A549 (cell line): ENCODE results near the gene TP73. TPM values are rescaled to one million over a fixed set of nuclear protein-coding genes. Genes with fewer than 3 reads are reported as not detected.

Experiments used
- ATAC-seq, 2 experiments: fragments of 200-7000 bp in 1 of 2; fragments of >200 bp in 1 of 2; cut with Nextera tagmentation in 1 of 2; cut with Tn5 transposase in 1 of 2; 3 replicates each; pipeline versions ENCODE4 v1.8.0 to v1.9.1; 2018 to 2020; ENCODE audit warnings: mild to moderate bottlenecking in 1 of 2, moderate library complexity in 1 of 2
- CTCF ChIA-PET: fragments of 300-600 bp; sonication (Branson Sonifier 250); formaldehyde crosslinking; extraction: SDS; loops from one replicate; lab custom pipeline; 2021; ENCODE audit warnings: antibody characterized with exemption, inconsistent platforms; lab: Yijun Ruan, JAX
- POLR2A ChIA-PET: fragments of 350-600 bp; formaldehyde crosslinking; extraction: SDS; loops from one replicate; lab custom pipeline; 2021; ENCODE audit warnings: antibody characterized with exemption, inconsistent platforms; lab: Yijun Ruan, JAX
- DNase-seq, 2 experiments: peaks; one replicate each; pipeline versions ENCODE4 v3.0.0 to v3.0.0-alpha.2; 2011 to 2016; ENCODE audit warnings: low read depth in 1 of 2, low spot score in 1 of 2
- FAIRE-seq: peaks from 2 replicates; lab custom pipeline; 2011; peaks lifted over from hg19 to GRCh38; lab: Jason Lieb, UNC
- H3K27ac ChIP-seq, 2 experiments: fragments of >200 bp; sonication (Bioruptor Twin); formaldehyde crosslinking; 3 replicates each; pipeline ENCODE4 v1.5.1; 2016 to 2017
- H3K4me1 ChIP-seq: fragments of >200 bp; sonication (Bioruptor Twin); formaldehyde crosslinking; 3 replicates; pipeline ENCODE4 v1.6.1; 2016
- H3K4me2 ChIP-seq: fragments of >200 bp; sonication (Bioruptor Twin); formaldehyde crosslinking; 3 replicates; pipeline ENCODE4 v1.6.1; 2016
- H3K4me3 ChIP-seq: fragments of >200 bp; sonication (Bioruptor Twin); formaldehyde crosslinking; 3 replicates; pipeline ENCODE4 v1.5.1; 2016
- H3K9me3 ChIP-seq: fragments of >200 bp; sonication (Bioruptor Twin); formaldehyde crosslinking; 3 replicates; pipeline ENCODE4 v1.6.1; 2016
- BHLHE40 ChIP-seq: IDR thresholded peaks from 2 replicates; pipeline ENCODE4 v1.6.1; 2012; ENCODE audit warnings: low read depth, low read length, inconsistent platforms
- CBX8 ChIP-seq: fragments of 200-600 bp; sonication (generic); IDR thresholded peaks from 2 replicates; pipeline ENCODE4 v1.6.1; 2016
- CHD4 ChIP-seq: fragments of 200-600 bp; sonication (generic); IDR thresholded peaks from 2 replicates; pipeline ENCODE4 v1.6.1; 2016; ENCODE audit warnings: antibody characterized with exemption, mild to moderate bottlenecking, borderline replicate concordance
- EHMT2 ChIP-seq: fragments of 200-600 bp; sonication (generic); IDR thresholded peaks from 2 replicates; pipeline ENCODE4 v1.6.1; 2016; ENCODE audit warnings: antibody characterized with exemption, low read depth, mild to moderate bottlenecking, moderate library complexity
- ESRRA ChIP-seq: fragments of 150-350 bp; IDR thresholded peaks from 2 replicates; pipeline ENCODE4 v1.6.1; 2014; ENCODE audit warnings: mild to moderate bottlenecking, low read length, borderline replicate concordance
- GATA3 ChIP-seq: IDR thresholded peaks from 2 replicates; pipeline ENCODE4 v1.6.1; 2012; ENCODE audit warnings: borderline replicate concordance
- HDAC2 ChIP-seq: fragments of 200-600 bp; sonication (generic); IDR thresholded peaks from 2 replicates; pipeline ENCODE4 v1.6.1; 2016
- HOXB13 ChIP-seq: fragments of 250-450 bp; sonication (Bioruptor Pico); IDR thresholded peaks from 2 replicates; pipeline ENCODE4 v1.5.0; 2020; ENCODE audit warnings: low read depth, mild to moderate bottlenecking, moderate library complexity
- JUNB ChIP-seq: fragments of >200 bp; sonication (Bioruptor Twin); formaldehyde crosslinking; IDR thresholded peaks from 2 replicates; pipeline ENCODE4 v1.6.1; 2016
- KDM5A ChIP-seq: fragments of 200-600 bp; sonication (generic); IDR thresholded peaks from 2 replicates; pipeline ENCODE4 v1.6.1; 2016; ENCODE audit warnings: antibody characterized with exemption, mild to moderate bottlenecking
- MAFK ChIP-seq: fragments of 450-650 bp; IDR thresholded peaks from 2 replicates; pipeline ENCODE4 v1.6.1; 2014; ENCODE audit not compliant: partially characterized antibody
- MYC ChIP-seq: IDR thresholded peaks from 2 replicates; pipeline ENCODE4 v1.6.1; 2012; ENCODE audit warnings: mild to moderate bottlenecking, inconsistent platforms, low read length, improper control_type of control experiment, borderline replicate concordance
- NR3C1 ChIP-seq: fragments of >200 bp; sonication (Bioruptor Twin); formaldehyde crosslinking; IDR thresholded peaks from 3 replicates; pipeline ENCODE4 v1.6.1; 2017
- RAD21 ChIP-seq, 2 experiments: fragments of >200 bp in 1 of 2; sonication (Bioruptor Twin) in 1 of 2; formaldehyde crosslinking in 1 of 2; IDR thresholded peaks in 1 of 2; conservative IDR thresholded peaks in 1 of 2; 2 replicates in 1 of 2; 3 replicates in 1 of 2; pipeline ENCODE4 v1.6.1; 2012 to 2018; ENCODE audit warnings: inconsistent platforms in 1 of 2
- RCOR1 ChIP-seq: fragments of 150-350 bp; IDR thresholded peaks from 2 replicates; pipeline ENCODE4 v1.6.1; 2014; ENCODE audit warnings: antibody characterized with exemption, low read length, low read depth
- RNF2 ChIP-seq: fragments of 200-600 bp; sonication (generic); IDR thresholded peaks from 2 replicates; pipeline ENCODE4 v1.6.1; 2016; ENCODE audit warnings: low read depth, mild to moderate bottlenecking, antibody characterized with exemption, moderate library complexity, borderline replicate concordance
- SMC3 ChIP-seq: fragments of >200 bp; sonication (Bioruptor Twin); formaldehyde crosslinking; IDR thresholded peaks from 3 replicates; pipeline ENCODE4 v1.6.1; 2018; ENCODE audit warnings: inconsistent platforms
- SREBF2 ChIP-seq: fragments of 450-650 bp; IDR thresholded peaks from 2 replicates; pipeline ENCODE4 v1.6.1; 2014; ENCODE audit warnings: mild to moderate bottlenecking, moderate library complexity
- ZNF302 ChIP-seq: fragments of 250-450 bp; sonication (Bioruptor Pico); IDR thresholded peaks from 2 replicates; pipeline ENCODE4 v1.9.0; 2021; ENCODE audit warnings: inconsistent platforms, mild to moderate bottlenecking, moderate library complexity
- WGBS: methylation state at CpG from one replicate; pipeline ENCODE4 v1.1.6; 2017; ENCODE audit errors: missing lambda C conversion rate; 5-methylcytosine and 5-hydroxymethylcytosine counted together
- polyA plus RNA-seq, 4 experiments: library from polyadenylated mRNA; depleted of rRNA in 3 of 4; stranded (reverse); fragments of >200 nt; fragmentation: RNase III in 1 of 4; extraction: RNeasy Plus Mini Kit Qiagen cat#74134 plus additional on column Dnase treatment in 1 of 4; gene quantifications; 2 replicates in 3 of 4; 3 replicates in 1 of 4; pipeline ENCODE4 v1.2.3, GENCODE V29; 2011 to 2017
- TF ChIP-seq, protein P1 (sequence below): fragments of >200 bp; sonication (Bioruptor Twin); formaldehyde crosslinking; IDR thresholded peaks from 3 replicates; pipeline ENCODE4 v1.6.1; 2016
- TF ChIP-seq, protein P2 (sequence below): fragments of >200 bp; sonication (Bioruptor Twin); formaldehyde crosslinking; IDR thresholded peaks from 2 replicates; pipeline ENCODE4 v1.6.1; 2016
- TF ChIP-seq, protein P3 (sequence below): fragments of 450-650 bp; IDR thresholded peaks from 2 replicates; pipeline ENCODE4 v1.6.1; 2014; ENCODE audit warnings: antibody characterized with exemption
- TF ChIP-seq, protein P4 (sequence below): IDR thresholded peaks from 2 replicates; pipeline ENCODE4 v1.6.1; 2012

Gene TP73
- polyA plus RNA-seq, 2 of the 4 experiments (the other 2 are of a cell fraction), result 0.01 to 0.25 TPM

DNA sequence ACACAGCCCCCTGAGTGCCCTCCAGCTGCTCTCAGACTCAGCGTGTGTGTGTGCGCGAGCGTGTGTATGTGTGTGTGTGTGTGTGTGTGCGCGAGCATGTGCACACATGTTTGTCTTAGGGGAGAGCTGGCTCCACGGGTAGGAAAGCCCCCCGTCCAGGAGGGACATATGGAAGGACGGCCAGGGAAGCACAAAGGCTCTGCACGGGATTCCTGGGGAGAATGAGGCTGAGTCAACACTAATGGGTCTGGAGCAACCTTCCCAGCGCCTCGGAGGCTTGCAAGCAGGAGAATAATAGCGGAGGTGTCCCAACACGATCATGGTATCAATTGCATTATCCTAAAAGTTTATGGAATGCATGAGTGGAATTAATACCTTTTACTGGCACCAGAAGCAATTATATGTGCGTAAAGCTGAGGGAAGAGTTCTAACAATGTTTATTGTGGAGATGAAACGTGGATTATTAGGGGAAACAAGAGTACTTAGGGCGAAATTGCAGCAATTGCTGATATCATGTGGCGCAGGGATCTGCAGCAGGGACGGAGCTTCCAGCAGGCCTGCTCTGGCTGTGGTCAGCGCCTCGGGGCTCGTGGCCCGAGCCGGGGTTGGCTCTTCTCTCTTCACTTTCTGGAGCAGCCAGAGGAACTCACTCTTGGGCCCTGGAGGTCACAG lies 59.6 kb downstream of the TP73 start:
- H3K4me3 ChIP-seq, result no peak overlapping the region
- ChIA-PET CTCF (interaction anchor here (0.8 to 1.9 kb wide), 4 partner anchors 8 to 147 kb away, joined by 3 to 10 read pairs (median 4); no protein-coding TSS in a partner anchor), POLR2A (no interaction called here)
- DNase-seq (no peak), ATAC-seq (no peak), FAIRE-seq (no peak)
- no peak overlapping the region for H3K27ac ChIP-seq
- no peaks in the 10 kb centered on the region for H3K4me1 ChIP-seq
- no peaks in the 10 kb centered on the region for H3K9me3 ChIP-seq
- no peak overlapping the region for H3K4me2 ChIP-seq
- WGBS, result 50% methylated on average over 20 of the region's 24 CpGs
- no peak for TF ChIP-seq EHMT2
- TF ChIP-seq CBX8, result no peak
- TF ChIP-seq HOXB13, result no peak
- no peak for TF ChIP-seq SMC3
- TF ChIP-seq CHD4, result no peak
- no peak for TF ChIP-seq SREBF2
- TF ChIP-seq, protein P1, sequence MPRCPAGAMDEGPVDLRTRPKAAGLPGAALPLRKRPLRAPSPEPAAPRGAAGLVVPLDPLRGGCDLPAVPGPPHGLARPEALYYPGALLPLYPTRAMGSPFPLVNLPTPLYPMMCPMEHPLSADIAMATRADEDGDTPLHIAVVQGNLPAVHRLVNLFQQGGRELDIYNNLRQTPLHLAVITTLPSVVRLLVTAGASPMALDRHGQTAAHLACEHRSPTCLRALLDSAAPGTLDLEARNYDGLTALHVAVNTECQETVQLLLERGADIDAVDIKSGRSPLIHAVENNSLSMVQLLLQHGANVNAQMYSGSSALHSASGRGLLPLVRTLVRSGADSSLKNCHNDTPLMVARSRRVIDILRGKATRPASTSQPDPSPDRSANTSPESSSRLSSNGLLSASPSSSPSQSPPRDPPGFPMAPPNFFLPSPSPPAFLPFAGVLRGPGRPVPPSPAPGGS, result no peak
- TF ChIP-seq BHLHE40, result no peak
- TF ChIP-seq RCOR1, result no peak
- no peak for TF ChIP-seq MYC
- TF ChIP-seq ZNF302 (CRISPR knock-in tag), result no peak
- TF ChIP-seq JUNB, result no peak
- no peak for TF ChIP-seq HDAC2
- no peak for TF ChIP-seq GATA3
- no peak for TF ChIP-seq MAFK
- TF ChIP-seq, protein P2, sequence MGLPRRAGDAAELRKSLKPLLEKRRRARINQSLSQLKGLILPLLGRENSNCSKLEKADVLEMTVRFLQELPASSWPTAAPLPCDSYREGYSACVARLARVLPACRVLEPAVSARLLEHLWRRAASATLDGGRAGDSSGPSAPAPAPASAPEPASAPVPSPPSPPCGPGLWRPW, result no peak
- no peak for TF ChIP-seq RAD21 (conservative IDR thresholded peaks at IDR 0.05 in 1 of 2, IDR thresholded peaks at IDR 0.05 in 1 of 2)
- no peak for TF ChIP-seq RNF2
- TF ChIP-seq, protein P3, sequence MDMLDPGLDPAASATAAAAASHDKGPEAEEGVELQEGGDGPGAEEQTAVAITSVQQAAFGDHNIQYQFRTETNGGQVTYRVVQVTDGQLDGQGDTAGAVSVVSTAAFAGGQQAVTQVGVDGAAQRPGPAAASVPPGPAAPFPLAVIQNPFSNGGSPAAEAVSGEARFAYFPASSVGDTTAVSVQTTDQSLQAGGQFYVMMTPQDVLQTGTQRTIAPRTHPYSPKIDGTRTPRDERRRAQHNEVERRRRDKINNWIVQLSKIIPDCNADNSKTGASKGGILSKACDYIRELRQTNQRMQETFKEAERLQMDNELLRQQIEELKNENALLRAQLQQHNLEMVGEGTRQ, result no peak
- no peak for TF ChIP-seq KDM5A

DNA sequence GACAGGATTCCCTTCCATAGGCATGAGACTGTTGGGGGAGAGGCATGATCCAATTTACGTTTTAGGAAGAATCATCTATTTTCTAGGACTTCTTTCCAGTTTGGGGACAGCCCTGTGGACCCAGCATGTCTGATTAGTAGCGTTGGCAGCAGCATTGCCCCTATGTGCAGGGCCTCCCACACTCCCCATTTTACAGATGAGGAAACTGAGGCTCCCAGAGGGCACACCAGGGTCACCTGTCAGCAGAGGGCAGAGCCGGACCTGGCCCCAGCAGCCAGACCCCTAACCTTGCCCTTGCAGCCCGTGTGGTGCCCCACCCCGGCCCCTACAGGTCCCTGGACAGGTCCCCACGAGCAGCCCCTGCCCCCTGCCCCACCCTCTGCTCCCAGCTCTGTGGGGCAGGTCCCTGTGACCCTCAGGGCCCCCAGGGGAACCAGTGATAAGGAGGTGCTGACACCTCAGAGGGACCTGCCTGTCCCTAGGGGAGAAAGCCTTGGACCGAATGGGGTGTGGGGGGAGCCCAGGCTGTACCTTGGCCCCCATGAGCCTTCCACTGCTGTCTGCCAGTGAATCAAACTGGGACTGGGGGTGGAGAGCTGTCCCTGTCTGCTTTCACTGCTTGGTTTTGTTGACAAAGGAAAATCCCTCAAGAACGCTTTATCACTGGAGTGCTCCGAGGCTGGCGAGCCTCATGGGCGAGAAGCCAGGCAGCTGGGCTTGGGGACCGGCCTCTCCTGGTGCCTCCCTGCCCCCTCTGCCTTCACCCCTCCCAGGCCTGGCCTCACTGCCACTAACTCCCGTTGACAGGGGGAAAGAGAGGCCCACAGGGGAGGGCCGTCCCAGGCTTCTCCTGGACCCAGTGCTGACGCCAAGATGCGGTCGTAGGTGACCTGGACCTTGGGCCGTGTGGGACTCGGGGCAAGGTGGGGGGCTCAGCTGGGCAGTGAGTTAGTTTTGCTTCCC lies 60.5 kb downstream of the TP73 start:
- POLR2A ChIA-PET, result no interaction called here
- no peaks in the 10 kb centered on the region for H3K4me1 ChIP-seq
- TF ChIP-seq ESRRA (no peak), SMC3 (no peak), JUNB (no peak), NR3C1 (no peak)
- TF ChIP-seq, protein P4, sequence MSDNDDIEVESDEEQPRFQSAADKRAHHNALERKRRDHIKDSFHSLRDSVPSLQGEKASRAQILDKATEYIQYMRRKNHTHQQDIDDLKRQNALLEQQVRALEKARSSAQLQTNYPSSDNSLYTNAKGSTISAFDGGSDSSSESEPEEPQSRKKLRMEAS, result no peak
- TF ChIP-seq, protein P1, result no peak
- TF ChIP-seq, all 56 proteins: peak for 0
- Histone ChIP-seq H3K4me2 (no peak overlapping the region), H3K4me3 (no peak overlapping the region), H3K27ac (no peak overlapping the region), H3K9me3 (no peaks in the 10 kb centered on the region)
- ATAC-seq (no peak), DNase-seq (no peak), FAIRE-seq (no peak)
- CTCF ChIA-PET, result interaction anchor here (0.9 to 3.2 kb wide), 3 partner anchors 9 to 17 kb away, joined by 3 to 22 read pairs (median 4); no protein-coding TSS in a partner anchor
- 40% methylated on average over 9 of the region's 19 CpGs for WGBS
